HepG2 (cell line): ENCODE results near the gene B4GALT7. TPM values are rescaled to one million over a fixed set of nuclear protein-coding genes. Genes with fewer than 3 reads are reported as not detected.

Experiments
- ATAC-seq: fragments of 200-7000 bp; cut with Tn5 transposase; 3 replicates; pipeline ENCODE4 v1.9.1; 2020; ENCODE audit warnings: mild to moderate bottlenecking, moderate library complexity
- BruUV-seq: library from RNA; stranded (reverse); fragments of 400-500 nt; replicated peaks from 2 replicates; lab custom pipeline; 2021; lab: Mats Ljungman, UMichigan
- CTCF ChIA-PET: fragments of 300-600 bp; formaldehyde crosslinking; extraction: SDS; loops from one replicate; lab custom pipeline; 2021; ENCODE audit warnings: low total read pairs, inconsistent platforms, low intra/inter-chr PET ratio; lab: Yijun Ruan, JAX
- POLR2A ChIA-PET: fragments of 350-600 bp; sonication (Branson Sonifier 250); formaldehyde crosslinking; loops from one replicate; lab custom pipeline; 2020; ENCODE audit warnings: antibody characterized with exemption, inconsistent platforms; lab: Yijun Ruan, JAX
- DNase-seq: peaks from one replicate; pipeline ENCODE4 v3.0.0-alpha.2; 2015; ENCODE audit warnings: low spot score
- FAIRE-seq: peaks from 3 replicates; lab custom pipeline; 2011; peaks lifted over from hg19 to GRCh38; lab: Jason Lieb, UNC
- H2AFZ ChIP-seq: one replicate; pipeline ENCODE4 v1.6.1; 2011; ENCODE audit warnings: low read length, inconsistent platforms
- H3K27ac ChIP-seq: fragments of 300-600 bp; 3 replicates; pipeline ENCODE4 v1.8.0; 2011; ENCODE audit warnings: mixed run types, mild to moderate bottlenecking, mixed read lengths, low read length, inconsistent platforms; ENCODE audit not compliant: insufficient read depth; ENCODE audit errors: extremely low read length
- H3K27me3 ChIP-seq, 2 experiments: fragments of 200-600 bp in 1 of 2; 2 replicates in 1 of 2; 3 replicates in 1 of 2; pipeline versions ENCODE4 v1.6.0 to v1.8.0; 2011; ENCODE audit warnings: low read length in 2 of 2, mild to moderate bottlenecking in 2 of 2, moderate library complexity in 2 of 2, inconsistent platforms in 1 of 2; ENCODE audit not compliant: insufficient read depth in 2 of 2, control insufficient read depth in 1 of 2
- H3K36me3 ChIP-seq, 2 experiments: fragments of 200-600 bp in 1 of 2; replicated peaks in 1 of 2; 2 replicates in 1 of 2; 3 replicates in 1 of 2; pipeline versions ENCODE4 v1.5.1 to v1.8.0; 2011; ENCODE audit warnings: low read length in 2 of 2, inconsistent platforms in 1 of 2; ENCODE audit not compliant: insufficient read depth in 2 of 2, control insufficient read depth in 1 of 2
- H3K4me1 ChIP-seq: 2 replicates; pipeline ENCODE4 v1.5.1; 2012; ENCODE audit warnings: low read length, inconsistent platforms; ENCODE audit not compliant: insufficient read depth
- H3K4me2 ChIP-seq: 2 replicates; pipeline ENCODE4 v1.6.0; 2011; ENCODE audit warnings: low read depth, low read length, inconsistent platforms
- H3K4me3 ChIP-seq, 3 experiments: fragments of 200-600 bp in 1 of 3; sonication (generic), shearing (Covaris generic) in 1 of 3; replicated peaks in 1 of 3; 2 replicates each; pipeline ENCODE4 v1.5.1; 2011 to 2016; ENCODE audit warnings: low read length in 3 of 3, inconsistent platforms in 2 of 3, low read depth in 2 of 3, mild to moderate bottlenecking in 2 of 3, control low read depth in 1 of 3, mixed read lengths in 1 of 3; ENCODE audit not compliant: insufficient read depth in 1 of 3
- H3K79me2 ChIP-seq: one replicate; pipeline ENCODE4 v1.6.1; 2011; ENCODE audit warnings: low read length, inconsistent platforms; ENCODE audit not compliant: insufficient read depth
- H3K9ac ChIP-seq: 2 replicates; pipeline ENCODE4 v1.6.0; 2011; ENCODE audit warnings: mild to moderate bottlenecking, low read depth, low read length, inconsistent platforms; ENCODE audit not compliant: insufficient read depth
- H3K9me3 ChIP-seq: 2 replicates; pipeline ENCODE4 v1.5.1; 2012; ENCODE audit warnings: mild to moderate bottlenecking, low read length
- H4K20me1 ChIP-seq: 2 replicates; pipeline ENCODE4 v1.6.0; 2011; ENCODE audit warnings: inconsistent platforms, mild to moderate bottlenecking, low read length, moderate library complexity; ENCODE audit not compliant: insufficient read depth
- FOXJ3 ChIP-seq: sonication (generic); formaldehyde crosslinking; IDR thresholded peaks from 2 replicates; pipeline ENCODE4 v1.4.0; 2020; ENCODE audit warnings: missing genetic modification reagents, mild to moderate bottlenecking, borderline replicate concordance
- NCOA1 ChIP-seq: sonication (generic); formaldehyde crosslinking; IDR thresholded peaks from 2 replicates; pipeline ENCODE4 v1.9.0; 2021; ENCODE audit warnings: missing genetic modification reagents
- PITX1 ChIP-seq: sonication (generic); formaldehyde crosslinking; IDR thresholded peaks from 2 replicates; pipeline ENCODE4 v1.5.1; 2020; ENCODE audit warnings: mild to moderate bottlenecking, missing genetic modification reagents
- RBM39 ChIP-seq: fragments of 200-400 bp; formaldehyde crosslinking; IDR thresholded peaks from one replicate; pipeline ENCODE4 v1.6.1; 2018; ENCODE audit warnings: antibody characterized with exemption, mild to moderate bottlenecking, low read depth, low read length; ENCODE audit not compliant: poor library complexity, severe bottlenecking
- SRSF9 ChIP-seq: fragments of 200-400 bp; formaldehyde crosslinking; IDR thresholded peaks from 2 replicates; pipeline ENCODE4 v1.6.1; 2018; ENCODE audit warnings: borderline replicate concordance, mild to moderate bottlenecking, low read depth, low read length; ENCODE audit not compliant: insufficient read depth, poor library complexity, severe bottlenecking
- ZBTB2 ChIP-seq: sonication (generic); formaldehyde crosslinking; IDR thresholded peaks from 2 replicates; pipeline ENCODE4 v1.8.0; 2022; ENCODE audit warnings: low read depth, missing genetic modification reagents
- ZNF501 ChIP-seq: sonication (generic); formaldehyde crosslinking; IDR thresholded peaks from 2 replicates; pipeline ENCODE4 v1.5.1; 2020; ENCODE audit warnings: mild to moderate bottlenecking, moderate library complexity, missing genetic modification reagents
- WGBS: methylation state at CpG from one replicate; pipeline ENCODE4 v1.1.6; 2017; ENCODE audit warnings: low lambda C conversion rate; 5-methylcytosine and 5-hydroxymethylcytosine counted together
- in situ Hi-C: cut with HindIII; loops from 2 replicates; pipeline ENCODE4 v1.10.0; 2017; ENCODE audit warnings: low pct_unique_long_range_greater_than_20kb; ENCODE audit not compliant: extremely low pct_ligation_motif_present
- intact Hi-C: fragments of 100-400 bp; cut with micrococcal nuclease; formaldehyde crosslinking; loops from one replicate; pipeline ENCODE4 v1.10.0; 2022; ENCODE audit not compliant: unreplicated experiment
- polyA plus RNA-seq, 8 experiments: library from polyadenylated mRNA; depleted of rRNA in 3 of 8; stranded (reverse) in 7 of 8; unstranded in 1 of 8; fragments of >200 nt; fragmentation: Illumina TruSeq in 4 of 8; extraction: Trizol in 4 of 8; gene quantifications; 2 replicates each; pipeline versions ENCODE4 v1.2.1 to v1.2.3, GENCODE V29; 2011 to 2016; ENCODE audit warnings: low read depth in 4 of 8, missing spikeins in 1 of 8, mixed read lengths in 1 of 8; ENCODE audit not compliant: insufficient read depth in 1 of 8
- total RNA-seq, 5 experiments: library from RNA; depleted of rRNA; stranded (reverse); fragments of >200 nt; fragmentation: Illumina TruSeq; extraction: Trizol; gene quantifications; 2 replicates each; pipeline ENCODE4 v1.2.3, GENCODE V29; 2016; ENCODE audit warnings: low read depth in 1 of 5
- TF ChIP-seq, protein P1 (sequence below): sonication (generic); formaldehyde crosslinking; IDR thresholded peaks from 2 replicates; pipeline ENCODE4 v1.4.0; 2020; ENCODE audit warnings: mild to moderate bottlenecking, missing genetic modification reagents

Gene B4GALT7
- total and polyA plus RNA-seq, 2 of the 13 experiments (the other 11 are each of a cell fraction or from before 2014, with no cell fraction given) = 16.4 to 20.5 TPM

- TF ChIP-seq NCOA1 (no peak), SRSF9 (no peak), ZBTB2 (CRISPR knock-in tag) (no peak), PITX1 (no peak), FOXJ3 (CRISPR knock-in tag) (no peak), RBM39 (no peak), ZNF501 (CRISPR knock-in tag) (no peak)
- TF ChIP-seq, protein P1, sequence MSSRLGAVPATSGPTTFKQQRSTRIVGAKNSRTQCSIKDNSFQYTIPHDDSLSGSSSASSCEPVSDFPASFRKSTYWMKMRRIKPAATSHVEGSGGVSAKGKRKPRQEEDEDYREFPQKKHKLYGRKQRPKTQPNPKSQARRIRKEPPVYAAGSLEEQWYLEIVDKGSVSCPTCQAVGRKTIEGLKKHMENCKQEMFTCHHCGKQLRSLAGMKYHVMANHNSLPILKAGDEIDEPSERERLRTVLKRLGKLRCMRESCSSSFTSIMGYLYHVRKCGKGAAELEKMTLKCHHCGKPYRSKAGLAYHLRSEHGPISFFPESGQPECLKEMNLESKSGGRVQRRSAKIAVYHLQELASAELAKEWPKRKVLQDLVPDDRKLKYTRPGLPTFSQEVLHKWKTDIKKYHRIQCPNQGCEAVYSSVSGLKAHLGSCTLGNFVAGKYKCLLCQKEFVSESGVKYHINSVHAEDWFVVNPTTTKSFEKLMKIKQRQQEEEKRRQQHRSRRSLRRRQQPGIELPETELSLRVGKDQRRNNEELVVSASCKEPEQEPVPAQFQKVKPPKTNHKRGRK (CRISPR knock-in tag) = no peak
- FAIRE-seq = no peak
- BruUV-seq = no TSS peak
- intact Hi-C loops = no loop called here
- H3K36me3 ChIP-seq = no peaks in the 10 kb centered on the region
- H2AFZ ChIP-seq = no peak overlapping the region
- in situ Hi-C loops = no loop called here
- no peaks in the 10 kb centered on the region for H4K20me1 ChIP-seq
- H3K4me3 ChIP-seq = no peak overlapping the region
- DNase-seq = no peak
- no peak overlapping the region for H3K4me2 ChIP-seq
- no peak overlapping the region for H3K9ac ChIP-seq
- 0% methylated on average over 2 of the region's 2 CpGs for WGBS
- POLR2A ChIA-PET = no interaction called here
- CTCF ChIA-PET = no interaction called here
- peaks cover 0 to 9% of the 10 kb centered on the region in 2 experiments; a peak in 2 of 5 replicates for H3K27me3 ChIP-seq
- no peaks in the 10 kb centered on the region for H3K9me3 ChIP-seq
- peaks cover 12% of the 10 kb centered on the region; the same call in 1 of the 2 replicates for H3K4me1 ChIP-seq
- H3K79me2 ChIP-seq = no peaks in the 10 kb centered on the region
- H3K27ac ChIP-seq = no peak overlapping the region
- no peak for ATAC-seq
These were observed 30.0 kb upstream of the B4GALT7 start for GRCh38 chr5:177569894-177570293.
